ENCODE measurements around the gene ZNF784.

- TF ChIP-seq EZH2phosphoT487 (IDR thresholded peaks at IDR 0.05; ENCODE audit: borderline replicate concordance, low read depth, low read length) (no peak), CTCF (conservative IDR thresholded peaks at IDR 0.05; ENCODE audit: low read length) (no peak)
Observed at GRCh38 chr19:55667511-55667910, 43.1 kb upstream of the ZNF784 start.
